OCI-LY7 (cell line): ENCODE measurements around the gene TCERG1. TPM values are rescaled to one million over a fixed set of nuclear protein-coding genes. Genes with fewer than 3 reads are reported as not detected.

ENCODE experiments used
- BruUV-seq: library from RNA; stranded (reverse); fragments of 400-500 nt; replicated peaks from 2 replicates; lab custom pipeline; 2021; lab: Mats Ljungman, UMichigan
- CTCF ChIA-PET: fragments of 300-600 bp; sonication (Branson Sonifier 250); formaldehyde crosslinking; loops from one replicate; lab custom pipeline; 2022; ENCODE audit warnings: antibody characterized with exemption; ENCODE audit not compliant: unreplicated experiment; lab: Charles Lee
- POLR2A ChIA-PET: fragments of 300-600 bp; sonication (Branson Sonifier 250); formaldehyde crosslinking; loops from one replicate; lab custom pipeline; 2022; ENCODE audit warnings: antibody characterized with exemption; lab: Charles Lee
- DNase-seq: peaks from one replicate; pipeline ENCODE4 v3.0.0-alpha.2; 2015; ENCODE audit warnings: low spot score
- H2AFZ ChIP-seq: fragments of 200-600 bp; sonication (generic), shearing (Covaris generic); 2 replicates; pipeline ENCODE4 v1.6.1; 2014; ENCODE audit warnings: mild to moderate bottlenecking, antibody characterized with exemption, low read length, moderate library complexity
- H3K27ac ChIP-seq: fragments of 200-600 bp; sonication (generic); 2 replicates; pipeline ENCODE4 v1.5.1; 2014; ENCODE audit warnings: mixed run types, low read depth, mild to moderate bottlenecking, moderate library complexity, low read length, inconsistent platforms; ENCODE audit not compliant: poor library complexity, severe bottlenecking
- H3K36me3 ChIP-seq: fragments of 200-600 bp; sonication (generic); 2 replicates; pipeline ENCODE4 v1.6.1; 2014; ENCODE audit warnings: mild to moderate bottlenecking, antibody characterized with exemption, low read length, moderate library complexity, mixed read lengths; ENCODE audit not compliant: insufficient read depth
- H3K4me1 ChIP-seq: fragments of 200-600 bp; sonication (generic); 2 replicates; pipeline ENCODE4 v1.5.1; 2014; ENCODE audit warnings: mild to moderate bottlenecking, low read length; ENCODE audit not compliant: insufficient read depth, poor library complexity, severe bottlenecking
- H3K4me2 ChIP-seq: fragments of 200-600 bp; sonication (generic); 2 replicates; pipeline ENCODE4 v1.6.1; 2014; ENCODE audit warnings: mild to moderate bottlenecking, low read length
- H3K4me3 ChIP-seq: fragments of 200-600 bp; sonication (generic); 2 replicates; pipeline ENCODE4 v1.5.1; 2014; ENCODE audit warnings: mild to moderate bottlenecking, low read depth, low read length; ENCODE audit not compliant: poor library complexity, severe bottlenecking
- H3K79me2 ChIP-seq: fragments of 200-600 bp; sonication (generic); 2 replicates; pipeline ENCODE4 v1.6.1; 2016; ENCODE audit warnings: low read depth, mild to moderate bottlenecking, low read length, moderate library complexity, mixed read lengths; ENCODE audit not compliant: insufficient read depth
- H3K9me2 ChIP-seq: fragments of 200-600 bp; sonication (generic); 2 replicates; pipeline ENCODE4 v1.6.1; 2016; ENCODE audit warnings: mild to moderate bottlenecking, low read length, mixed read lengths; ENCODE audit not compliant: insufficient read depth
- H3K9me3 ChIP-seq: fragments of 200-600 bp; sonication (generic); 2 replicates; pipeline ENCODE4 v1.6.1; 2014; ENCODE audit warnings: mild to moderate bottlenecking, mixed run types, low read length, mixed read lengths
- H4K20me1 ChIP-seq: fragments of 200-600 bp; sonication (generic); 2 replicates; pipeline ENCODE4 v1.6.1; 2014; ENCODE audit warnings: mild to moderate bottlenecking, antibody characterized with exemption, low read length, moderate library complexity, mixed read lengths; ENCODE audit not compliant: insufficient read depth
- CTCF ChIP-seq: fragments of 200-600 bp; sonication (generic); conservative IDR thresholded peaks from 2 replicates; pipeline ENCODE4 v1.5.1; 2014; ENCODE audit warnings: mild to moderate bottlenecking, antibody characterized with exemption, low read length, moderate library complexity, mixed read lengths
- EZH2phosphoT487 ChIP-seq: fragments of 200-600 bp; sonication (generic); IDR thresholded peaks from 2 replicates; pipeline ENCODE4 v1.6.1; 2018; ENCODE audit warnings: low read depth, borderline replicate concordance, mild to moderate bottlenecking, mixed run types, antibody characterized with exemption, low read length, moderate library complexity, mixed read lengths
- intact Hi-C: fragments of 100-400 bp; cut with micrococcal nuclease; formaldehyde crosslinking; loops from one replicate; pipeline ENCODE4 v1.10.0; 2022; ENCODE audit not compliant: unreplicated experiment
- total RNA-seq, 2 experiments: library from RNA; depleted of rRNA in 1 of 2; stranded (reverse); fragments of >200 nt in 1 of 2; shearing (Covaris generic) in 1 of 2; gene quantifications; 2 replicates each; pipeline ENCODE4 v1.2.3, GENCODE V29; 2014 to 2022

Gene TCERG1
- total RNA-seq, 2 experiments from 2014 or later = 115 to 164 TPM

GRCh38 chr5:146541958-146542849 is 95.1 kb downstream of the TCERG1 start:
- no peaks in the 10 kb centered on the region for H4K20me1 ChIP-seq
- H3K79me2 ChIP-seq = no peaks in the 10 kb centered on the region
- intact Hi-C loops = loop anchor here (1.0 to 10.0 kb wide), 2 partner anchors 424 to 653 kb away; no protein-coding TSS in a partner anchor
- no peaks in the 10 kb centered on the region for H3K9me2 ChIP-seq
- H2AFZ ChIP-seq = no peak overlapping the region
- TF ChIP-seq CTCF (peak; percentile 93), EZH2phosphoT487 (no peak)
- H3K4me2 ChIP-seq = no peak overlapping the region
- ChIA-PET POLR2A (interaction anchor here (0.5 to 0.8 kb wide), 2 partner anchors 22 to 1094 kb away, joined by 3 to 5 read pairs; no protein-coding TSS in a partner anchor), CTCF (interaction anchor here (1.2 kb wide), 1 partner anchor 9 kb away, joined by 4 read pairs; no protein-coding TSS in a partner anchor)
- H3K9me3 ChIP-seq = no peaks in the 10 kb centered on the region
- no peak overlapping the region for H3K4me3 ChIP-seq
- H3K27ac ChIP-seq = no peak overlapping the region
- H3K4me1 ChIP-seq = no peaks in the 10 kb centered on the region
- H3K36me3 ChIP-seq = no peaks in the 10 kb centered on the region
- no TSS peak for BruUV-seq
- DNase-seq = peak; percentile 55

GRCh38 chr5:146544232-146544631 is 97.1 kb downstream of the TCERG1 start:
- Histone ChIP-seq H3K36me3 (no peaks in the 10 kb centered on the region), H3K4me2 (no peak overlapping the region), H3K9me3 (no peaks in the 10 kb centered on the region), H2AFZ (no peak overlapping the region), H3K27ac (no peak overlapping the region), H3K4me3 (no peak overlapping the region), H4K20me1 (no peaks in the 10 kb centered on the region), H3K4me1 (no peaks in the 10 kb centered on the region), H3K9me2 (no peaks in the 10 kb centered on the region), H3K79me2 (no peaks in the 10 kb centered on the region)
- ChIA-PET POLR2A (no interaction called here), CTCF (no interaction called here)
- no TSS peak for BruUV-seq
- TF ChIP-seq CTCF (no peak), EZH2phosphoT487 (no peak)
- DNase-seq = no peak
- intact Hi-C loops = loop anchor here (10.0 kb wide), 1 partner anchor 651 kb away; no protein-coding TSS in a partner anchor
